Karpas-422 (cell line): ENCODE results near the gene SOX5. TPM values are rescaled to one million over a fixed set of nuclear protein-coding genes. Genes with fewer than 3 reads are reported as not detected.

Source experiments
- DNase-seq: peaks from one replicate; pipeline ENCODE4 v3.0.0-alpha.2; 2015
- H2AFZ ChIP-seq: fragments of 200-600 bp; sonication (generic); 2 replicates; pipeline ENCODE4 v1.6.1; 2014; ENCODE audit warnings: antibody characterized with exemption, low read length, mixed read lengths
- H3K27ac ChIP-seq: fragments of 200-600 bp; sonication (generic); 2 replicates; pipeline ENCODE4 v1.5.1; 2014; ENCODE audit warnings: mild to moderate bottlenecking, low read length, moderate library complexity
- H3K27me3 ChIP-seq: fragments of 200-600 bp; sonication (generic); 2 replicates; pipeline ENCODE4 v1.6.1; 2014; ENCODE audit warnings: low read length, mixed read lengths
- H3K36me3 ChIP-seq: fragments of 200-600 bp; sonication (generic); 2 replicates; pipeline ENCODE4 v1.6.1; 2014; ENCODE audit warnings: low read length, mixed read lengths; ENCODE audit not compliant: insufficient read depth
- H3K4me1 ChIP-seq: fragments of 200-600 bp; sonication (generic); 2 replicates; pipeline ENCODE4 v1.6.1; 2014; ENCODE audit warnings: mild to moderate bottlenecking, low read length, mixed read lengths
- H3K4me2 ChIP-seq: fragments of 200-600 bp; sonication (generic); 2 replicates; pipeline ENCODE4 v1.6.1; 2014; ENCODE audit warnings: low read length, low read depth, mild to moderate bottlenecking; ENCODE audit not compliant: poor library complexity, severe bottlenecking
- H3K4me3 ChIP-seq: fragments of 200-600 bp; sonication (generic); 2 replicates; pipeline ENCODE4 v1.5.1; 2014; ENCODE audit warnings: mild to moderate bottlenecking, antibody characterized with exemption, low read length, mixed read lengths
- H3K79me2 ChIP-seq: fragments of 200-600 bp; sonication (generic); 2 replicates; pipeline ENCODE4 v1.6.1; 2014; ENCODE audit warnings: mild to moderate bottlenecking, low read length, mixed read lengths
- H3K9ac ChIP-seq: fragments of 200-600 bp; sonication (generic); 2 replicates; pipeline ENCODE4 v1.6.0; 2014; ENCODE audit warnings: low read length
- H3K9me2 ChIP-seq: fragments of 200-600 bp; sonication (generic), shearing (Covaris generic); replicated peaks from 2 replicates; pipeline ENCODE4 v1.6.0; 2014; ENCODE audit warnings: mild to moderate bottlenecking, low read length, moderate library complexity; ENCODE audit not compliant: insufficient read depth
- H3K9me3 ChIP-seq: fragments of 300-700, 200-600 bp; sonication (generic); 2 replicates; pipeline ENCODE4 v1.6.1; 2014; ENCODE audit warnings: low read length, mixed read lengths
- H4K20me1 ChIP-seq: fragments of 200-600 bp; sonication (generic); 2 replicates; pipeline ENCODE4 v1.6.1; 2014; ENCODE audit warnings: mild to moderate bottlenecking, antibody characterized with exemption, low read length, low read depth; ENCODE audit not compliant: insufficient read depth
- total RNA-seq: library from RNA; depleted of rRNA; stranded (reverse); fragments of >200 nt; shearing (Covaris generic); gene quantifications from 2 replicates; pipeline ENCODE4 v1.2.3, GENCODE V29; 2014; ENCODE audit warnings: low replicate concordance

SOX5 gene
- total RNA-seq, 1 experiment from 2014 or later = 30.5 TPM

GRCh38 chr12:23898121-23898520 lies 51.3 kb downstream of the SOX5 start:
- Histone ChIP-seq H3K36me3 (no peaks in the 10 kb centered on the region), H3K9me2 (no peaks in the 10 kb centered on the region), H3K27me3 (no peaks in the 10 kb centered on the region), H3K4me2 (no peak overlapping the region), H3K79me2 (no peaks in the 10 kb centered on the region), H3K27ac (no peak overlapping the region), H2AFZ (no peak overlapping the region), H3K4me3 (no peak overlapping the region), H3K4me1 (no peaks in the 10 kb centered on the region), H3K9ac (no peak overlapping the region), H4K20me1 (no peaks in the 10 kb centered on the region), H3K9me3 (no peaks in the 10 kb centered on the region)
- DNase-seq = no peak

DNA sequence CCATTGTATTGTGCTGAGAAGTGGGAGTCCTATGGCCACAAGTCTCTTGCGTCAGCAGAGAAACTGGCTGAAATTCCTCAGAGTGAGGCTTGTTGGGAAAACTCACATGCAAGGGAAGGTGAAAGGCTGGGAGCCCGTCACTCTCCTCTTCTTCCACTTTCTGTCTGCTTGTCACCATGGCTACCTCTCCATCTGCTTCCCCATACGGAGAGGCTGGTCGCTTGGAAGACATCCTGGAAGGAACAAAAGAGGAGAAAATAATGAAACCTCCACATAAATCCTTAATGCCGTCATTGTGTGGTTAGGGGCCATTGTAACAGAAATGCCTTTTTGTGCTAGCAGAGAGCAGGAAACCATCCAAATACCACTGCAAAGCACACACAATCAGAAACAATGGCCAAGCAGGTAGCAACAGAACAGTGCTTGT lies 53.7 kb downstream of the SOX5 start:
- no peak for DNase-seq
- Histone ChIP-seq H3K79me2 (no peaks in the 10 kb centered on the region), H3K4me1 (peaks cover 6% of the 10 kb centered on the region), H3K27me3 (no peaks in the 10 kb centered on the region), H3K4me2 (no peak overlapping the region), H3K4me3 (no peak overlapping the region), H3K9ac (no peak overlapping the region), H2AFZ (no peak overlapping the region), H3K9me2 (no peaks in the 10 kb centered on the region), H4K20me1 (no peaks in the 10 kb centered on the region), H3K36me3 (no peaks in the 10 kb centered on the region), H3K27ac (no peak overlapping the region), H3K9me3 (no peaks in the 10 kb centered on the region)

GRCh38 chr12:23893611-23894010 lies 55.9 kb downstream of the SOX5 start:
- Histone ChIP-seq H3K4me2 (no peak overlapping the region), H3K9me3 (no peaks in the 10 kb centered on the region), H3K79me2 (no peaks in the 10 kb centered on the region), H3K9ac (no peak overlapping the region), H3K36me3 (no peaks in the 10 kb centered on the region), H3K27ac (no peak overlapping the region), H4K20me1 (no peaks in the 10 kb centered on the region), H3K9me2 (no peaks in the 10 kb centered on the region), H3K27me3 (no peaks in the 10 kb centered on the region), H2AFZ (no peak overlapping the region), H3K4me3 (no peak overlapping the region), H3K4me1 (peaks cover 6% of the 10 kb centered on the region)
- no peak for DNase-seq

GRCh38 chr12:23891115-23891514 lies 58.4 kb downstream of the SOX5 start:
- Histone ChIP-seq H3K36me3 (no peaks in the 10 kb centered on the region), H3K4me1 (peaks cover 6% of the 10 kb centered on the region), H3K9ac (no peak overlapping the region), H2AFZ (no peak overlapping the region), H3K27ac (no peak overlapping the region), H3K9me3 (no peaks in the 10 kb centered on the region), H4K20me1 (no peaks in the 10 kb centered on the region), H3K4me3 (no peak overlapping the region), H3K9me2 (no peaks in the 10 kb centered on the region), H3K4me2 (no peak overlapping the region), H3K27me3 (no peaks in the 10 kb centered on the region), H3K79me2 (no peaks in the 10 kb centered on the region)
- DNase-seq = no peak

DNA sequence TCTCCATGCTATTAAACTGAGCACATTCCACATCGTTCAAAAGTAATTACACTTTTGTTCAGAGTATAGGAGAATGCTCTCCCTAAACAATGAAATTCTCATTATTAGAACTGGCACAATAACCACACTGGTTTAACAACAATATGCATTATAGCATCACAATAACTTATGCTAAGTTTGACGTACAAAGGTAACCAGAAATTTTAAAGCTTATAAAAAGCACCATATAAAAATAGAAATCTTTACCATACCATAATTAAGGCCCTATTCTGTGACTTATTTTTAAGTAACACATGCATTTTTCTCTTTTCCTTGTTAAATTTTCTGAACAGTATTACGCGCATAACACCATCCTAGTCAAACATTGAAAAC lies 60.4 kb downstream of the SOX5 start:
- peaks cover 6% of the 10 kb centered on the region for H3K4me1 ChIP-seq
- no peaks in the 10 kb centered on the region for H3K9me3 ChIP-seq
- H2AFZ ChIP-seq = no peak overlapping the region
- no peaks in the 10 kb centered on the region for H3K27me3 ChIP-seq
- no peak overlapping the region for H3K9ac ChIP-seq
- H4K20me1 ChIP-seq = no peaks in the 10 kb centered on the region
- no peaks in the 10 kb centered on the region for H3K79me2 ChIP-seq
- H3K36me3 ChIP-seq = no peaks in the 10 kb centered on the region
- H3K9me2 ChIP-seq = no peaks in the 10 kb centered on the region
- DNase-seq = no peak
- no peak overlapping the region for H3K4me2 ChIP-seq
- no peak overlapping the region for H3K27ac ChIP-seq
- no peak overlapping the region for H3K4me3 ChIP-seq

DNA sequence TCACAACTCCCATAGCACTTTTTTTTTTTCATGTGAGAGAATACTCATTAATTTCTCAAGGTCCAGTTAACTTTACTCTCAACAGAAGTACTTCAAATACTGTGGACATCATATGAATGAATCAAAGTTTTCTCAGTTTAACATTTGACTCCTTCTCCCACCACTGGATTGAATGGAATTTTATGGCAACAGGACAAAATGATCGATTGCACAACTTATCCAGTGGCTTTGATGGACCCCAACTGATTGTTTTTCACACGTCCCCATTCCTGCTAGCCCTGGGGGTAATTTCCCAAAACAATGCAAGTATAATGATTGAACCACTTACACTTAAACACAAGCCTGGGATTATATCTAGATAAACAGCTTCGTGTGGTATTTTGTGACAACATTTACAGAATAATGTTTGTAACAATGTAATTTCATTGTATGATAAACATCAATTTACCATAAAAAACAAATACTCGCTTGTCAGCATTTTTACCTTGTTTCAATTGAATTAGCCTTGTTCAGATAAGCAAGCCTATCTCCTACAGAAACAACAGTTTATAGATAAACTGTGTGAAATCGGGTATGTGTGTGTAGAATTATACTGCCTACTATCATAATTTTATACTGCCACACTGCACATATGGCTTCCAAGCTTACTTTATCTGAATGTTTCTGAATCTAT lies 60.9 kb downstream of the SOX5 start:
- Histone ChIP-seq H3K9ac (no peak overlapping the region), H3K4me3 (no peak overlapping the region), H3K79me2 (no peaks in the 10 kb centered on the region), H3K9me2 (no peaks in the 10 kb centered on the region), H3K27me3 (no peaks in the 10 kb centered on the region), H4K20me1 (no peaks in the 10 kb centered on the region), H3K4me2 (no peak overlapping the region), H3K9me3 (no peaks in the 10 kb centered on the region), H3K27ac (no peak overlapping the region), H3K36me3 (no peaks in the 10 kb centered on the region), H2AFZ (no peak overlapping the region), H3K4me1 (peaks cover 6% of the 10 kb centered on the region)
- DNase-seq = no peak

- peaks cover 6% of the 10 kb centered on the region for H3K4me1 ChIP-seq
- H3K27me3 ChIP-seq = no peaks in the 10 kb centered on the region
- no peak overlapping the region for H3K27ac ChIP-seq
- H3K4me3 ChIP-seq = no peak overlapping the region
- no peak for DNase-seq
- H3K4me2 ChIP-seq = no peak overlapping the region
- H3K9me3 ChIP-seq = no peaks in the 10 kb centered on the region
- no peaks in the 10 kb centered on the region for H4K20me1 ChIP-seq
- H3K9ac ChIP-seq = no peak overlapping the region
- H3K36me3 ChIP-seq = no peaks in the 10 kb centered on the region
- no peaks in the 10 kb centered on the region for H3K9me2 ChIP-seq
- no peaks in the 10 kb centered on the region for H3K79me2 ChIP-seq
- H2AFZ ChIP-seq = no peak overlapping the region
Observed at GRCh38 chr12:23887055-23887835, 62.2 kb downstream of the SOX5 start.

- Histone ChIP-seq H3K9ac (no peak overlapping the region), H4K20me1 (no peaks in the 10 kb centered on the region), H3K27ac (no peak overlapping the region), H2AFZ (no peak overlapping the region), H3K4me2 (no peak overlapping the region), H3K36me3 (no peaks in the 10 kb centered on the region), H3K9me2 (no peaks in the 10 kb centered on the region), H3K9me3 (no peaks in the 10 kb centered on the region), H3K4me3 (no peak overlapping the region), H3K27me3 (no peaks in the 10 kb centered on the region), H3K79me2 (no peaks in the 10 kb centered on the region), H3K4me1 (no peaks in the 10 kb centered on the region)
- DNase-seq = no peak
Observed at GRCh38 chr12:23885394-23885793, 64.1 kb downstream of the SOX5 start.
